Lower leg skin (tissue), 3 donors: ENCODE data around the gene USP48.

Experiments
- CTCF ChIP-seq, 3 donors: fragments of 450-650 bp; IDR thresholded peaks; one replicate each; pipeline ENCODE4 v1.5.1; 2016; ENCODE audit warnings: antibody characterized with exemption in 3 of 3, mild to moderate bottlenecking in 3 of 3, moderate library complexity in 2 of 3
- POLR2A ChIP-seq, 2 donors: fragments of 450-650 bp; IDR thresholded peaks; one replicate each; pipeline ENCODE4 v1.6.1; 2016 to 2017; ENCODE audit warnings: antibody characterized with exemption in 2 of 2, mild to moderate bottlenecking in 1 of 2, moderate library complexity in 1 of 2

- TF ChIP-seq POLR2A (IDR thresholded peaks at IDR 0.05) (no peak), CTCF (IDR thresholded peaks at IDR 0.05) (no peak)
Measured at GRCh38 chr1:21655259-21655658, 127.7 kb downstream of the USP48 start.
